ENCODE measurements around the gene PNPLA2.
A peak's percentile ranks its signal among the peaks of the same experiment; 100 is the strongest.

The PNPLA2 gene

DNA sequence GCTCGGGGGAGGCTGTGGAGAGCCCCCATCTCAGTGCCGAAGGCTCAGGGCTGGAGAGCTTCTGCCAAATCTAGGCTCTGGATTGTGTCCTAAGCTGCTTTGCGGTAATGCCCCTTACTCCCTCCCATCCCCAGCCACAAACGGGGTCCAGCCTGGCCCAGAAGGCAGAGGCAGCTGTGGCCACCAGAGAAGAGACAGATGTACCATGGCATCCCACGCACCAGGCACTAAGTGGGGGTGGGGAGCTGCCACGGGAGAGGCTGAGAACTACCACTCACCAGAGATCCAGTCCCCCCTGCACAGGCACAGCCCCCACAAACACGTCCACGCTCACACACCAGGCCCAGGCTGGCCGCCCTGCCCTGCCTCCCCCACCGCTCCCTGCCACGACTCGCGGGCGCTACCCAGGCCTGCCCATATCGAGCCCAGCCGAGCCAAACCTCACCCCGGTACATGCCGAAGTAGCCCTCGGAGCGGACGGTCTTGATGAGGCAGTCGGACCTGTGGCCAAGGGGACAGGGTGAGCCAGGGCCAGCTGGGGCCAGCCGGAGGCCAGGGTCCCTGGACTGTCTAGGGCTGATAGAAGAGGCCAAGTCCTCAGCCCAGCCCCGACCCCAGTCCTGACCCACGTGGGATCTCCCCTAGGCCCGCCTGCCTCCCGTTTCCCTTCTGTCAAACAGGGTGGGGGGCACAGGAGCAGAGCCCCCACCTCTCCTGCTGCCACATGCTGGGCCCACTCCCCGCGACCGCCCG is 24.5 kb upstream of the PNPLA2 start:
- no peak overlapping the region for H3K4me3 ChIP-seq (ENCODE audit: low read depth, low read length)
- POLR2A ChIA-PET: interaction anchor here (1.4 to 2.8 kb wide), 2 partner anchors 9 to 17 kb away, joined by 3 to 10 read pairs; partner anchors contain the start of gene GATD1
- DNase-seq (ENCODE audit: low read depth, low spot score): no peak
- CTCF ChIA-PET: interaction anchor here (2.4 kb wide), 1 partner anchor 10 kb away, joined by 13 read pairs; no protein-coding TSS in a partner anchor
- TF ChIP-seq, protein P1, sequence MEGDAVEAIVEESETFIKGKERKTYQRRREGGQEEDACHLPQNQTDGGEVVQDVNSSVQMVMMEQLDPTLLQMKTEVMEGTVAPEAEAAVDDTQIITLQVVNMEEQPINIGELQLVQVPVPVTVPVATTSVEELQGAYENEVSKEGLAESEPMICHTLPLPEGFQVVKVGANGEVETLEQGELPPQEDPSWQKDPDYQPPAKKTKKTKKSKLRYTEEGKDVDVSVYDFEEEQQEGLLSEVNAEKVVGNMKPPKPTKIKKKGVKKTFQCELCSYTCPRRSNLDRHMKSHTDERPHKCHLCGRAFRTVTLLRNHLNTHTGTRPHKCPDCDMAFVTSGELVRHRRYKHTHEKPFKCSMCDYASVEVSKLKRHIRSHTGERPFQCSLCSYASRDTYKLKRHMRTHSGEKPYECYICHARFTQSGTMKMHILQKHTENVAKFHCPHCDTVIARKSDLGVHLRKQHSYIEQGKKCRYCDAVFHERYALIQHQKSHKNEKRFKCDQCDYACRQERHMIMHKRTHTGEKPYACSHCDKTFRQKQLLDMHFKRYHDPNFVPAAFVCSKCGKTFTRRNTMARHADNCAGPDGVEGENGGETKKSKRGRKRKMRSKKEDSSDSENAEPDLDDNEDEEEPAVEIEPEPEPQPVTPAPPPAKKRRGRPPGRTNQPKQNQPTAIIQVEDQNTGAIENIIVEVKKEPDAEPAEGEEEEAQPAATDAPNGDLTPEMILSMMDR (IDR thresholded peaks at IDR 0.05; ENCODE audit: insufficient read depth, low read length, missing control alignments): no peak

DNA sequence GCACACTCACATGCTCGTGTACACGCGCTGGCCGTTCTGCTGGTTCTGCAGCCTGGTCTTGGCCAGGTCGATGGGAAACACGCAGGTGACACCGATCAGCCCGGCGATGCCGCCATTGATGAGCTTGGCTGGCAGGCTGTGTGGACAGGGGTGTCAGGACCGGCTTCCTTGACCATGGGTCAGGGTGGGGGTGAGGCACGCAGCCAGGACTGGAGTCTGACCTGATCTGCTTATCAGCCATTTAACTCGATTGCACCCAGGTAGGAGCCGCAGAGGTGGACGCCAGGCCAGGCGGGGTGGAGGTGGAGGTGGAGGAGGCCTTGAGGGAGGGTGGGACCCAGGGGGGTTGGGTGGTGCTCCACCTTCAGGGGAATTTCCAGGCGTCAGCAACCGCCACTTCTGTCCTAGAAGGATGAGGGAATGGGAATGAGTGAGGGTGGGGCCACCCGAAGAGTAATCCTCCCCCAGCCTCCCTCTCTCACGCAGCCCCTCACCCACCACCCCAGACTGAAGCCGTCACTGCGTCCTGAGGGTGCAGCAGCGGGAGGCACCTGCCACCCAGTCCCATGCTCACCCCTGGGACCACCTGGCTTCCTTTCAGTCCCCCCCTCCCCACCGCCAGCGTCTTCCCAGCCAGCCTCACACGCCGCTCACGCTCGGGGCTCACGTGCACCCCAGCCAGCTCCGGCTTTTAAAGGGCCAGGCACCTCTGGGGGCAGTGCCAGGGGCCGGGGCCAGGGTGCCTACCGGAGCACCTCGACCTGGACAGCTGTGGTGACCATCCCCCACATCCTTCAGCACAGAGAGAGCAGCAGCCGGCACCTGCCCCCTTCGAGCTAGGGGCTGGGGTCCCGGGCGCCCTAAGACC is 23.7 kb upstream of the PNPLA2 start:
- peak overlapping the region; percentile 81 for H3K4me3 ChIP-seq (ENCODE audit: low read depth, low read length)
- ChIA-PET POLR2A (interaction anchor here (1.2 to 2.8 kb wide), 5 partner anchors 9 to 24 kb away, joined by 4 to 11 read pairs (median 6); partner anchors contain the start of genes GATD1 and PNPLA2), CTCF (interaction anchor here (0.6 to 1.4 kb wide), 2 partner anchors 11 kb away, joined by 4 to 6 read pairs; no protein-coding TSS in a partner anchor)
- no peak for DNase-seq (ENCODE audit: low read depth, low spot score)
- TF ChIP-seq, protein P1 (IDR thresholded peaks at IDR 0.05; ENCODE audit: insufficient read depth, low read length, missing control alignments): no peak

DNA sequence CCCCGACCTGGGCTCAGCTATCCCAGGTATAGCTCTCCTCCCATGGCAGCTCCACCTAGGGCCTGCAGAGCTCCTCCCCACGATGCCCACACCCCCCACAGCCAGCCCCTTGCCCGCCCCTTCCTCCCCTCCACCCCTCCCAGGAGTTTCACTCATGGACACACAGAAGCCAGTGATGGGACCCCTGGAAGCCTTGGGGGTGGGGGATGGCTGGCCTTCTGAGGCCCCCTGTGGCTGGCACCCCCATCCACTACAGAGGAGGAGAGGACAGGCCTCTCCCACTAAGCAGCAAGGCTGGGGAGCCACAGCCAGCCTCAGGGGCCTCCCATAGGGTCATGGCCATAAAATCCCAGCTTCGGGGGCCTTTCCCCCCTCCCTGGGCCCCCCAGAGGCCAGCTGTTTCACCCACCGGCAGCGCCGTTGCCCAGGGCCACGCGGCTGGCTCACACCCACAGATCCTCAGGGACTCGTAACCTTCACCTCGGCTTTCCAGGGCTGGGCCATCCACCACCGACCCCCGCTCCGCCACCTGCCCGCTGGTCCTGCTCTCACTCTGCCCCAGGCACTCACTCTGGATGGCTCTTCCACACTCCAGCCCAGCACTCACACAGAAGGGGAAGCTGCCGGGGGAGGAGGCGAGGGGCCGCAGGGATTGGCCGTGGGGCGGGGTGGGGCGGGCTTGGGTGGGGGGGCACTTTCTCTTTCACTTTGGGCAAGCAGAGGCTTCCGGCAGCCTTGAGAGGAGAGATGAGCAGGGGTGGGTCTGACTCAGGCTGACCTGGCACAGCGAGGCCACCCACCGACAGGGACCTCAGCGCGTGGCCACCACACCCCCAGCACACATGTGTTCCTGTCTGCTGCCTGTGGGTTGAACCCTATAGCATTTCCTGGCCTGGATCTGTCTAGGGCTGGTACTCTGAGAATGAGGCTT is 22.8 kb upstream of the PNPLA2 start:
- ChIA-PET POLR2A (interaction anchor here (1.2 to 2.8 kb wide), 7 partner anchors 8 to 48 kb away, joined by 4 to 11 read pairs (median 6); partner anchors contain the start of genes GATD1, PNPLA2 and RPLP2), CTCF (interaction anchor here (1.1 to 1.4 kb wide), 2 partner anchors 12 to 34 kb away, joined by 3 to 6 read pairs; no protein-coding TSS in a partner anchor)
- TF ChIP-seq, protein P1 (IDR thresholded peaks at IDR 0.05; ENCODE audit: insufficient read depth, low read length, missing control alignments): no peak
- H3K4me3 ChIP-seq (ENCODE audit: low read depth, low read length): peak overlapping the region; percentile 81
- no peak for DNase-seq (ENCODE audit: low read depth, low spot score)

DNA sequence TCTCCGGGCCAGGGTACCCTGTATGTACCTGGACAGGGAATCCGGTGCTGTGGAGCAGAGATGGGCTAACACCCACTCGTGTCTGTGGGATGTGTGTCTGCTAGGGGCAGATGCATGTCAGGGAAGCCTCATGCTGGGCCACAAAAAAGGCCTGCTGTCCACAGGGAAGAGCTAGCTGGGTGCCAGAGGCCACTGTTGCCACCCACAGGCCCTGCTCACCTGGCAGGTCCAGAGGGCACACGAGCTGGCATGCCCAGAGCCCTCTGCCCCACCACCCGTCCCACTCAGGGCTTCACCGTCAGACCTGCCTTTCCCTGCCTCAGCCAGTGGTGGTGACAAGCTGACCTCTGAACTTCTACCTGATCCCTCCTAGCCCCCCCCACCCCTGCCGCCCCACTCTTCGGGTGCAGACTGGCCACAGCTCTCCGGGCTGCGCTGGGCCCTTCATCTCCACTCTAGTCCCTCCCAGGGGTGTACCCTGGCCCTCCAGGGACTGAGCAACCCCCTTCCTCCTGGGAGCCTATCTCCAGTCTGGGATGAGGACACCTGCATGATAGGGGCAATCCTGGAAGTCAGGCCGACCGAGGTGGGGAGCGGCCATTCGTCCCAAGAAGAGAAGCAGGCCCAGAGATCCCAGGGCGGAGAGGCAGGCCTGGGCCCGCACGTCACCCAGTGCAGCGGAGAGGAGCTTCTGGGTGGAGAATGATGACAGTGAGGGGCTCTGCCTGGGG is 22.0 kb upstream of the PNPLA2 start:
- CTCF ChIA-PET: interaction anchor here (0.9 to 1.5 kb wide), 6 partner anchors 9 to 35 kb away, joined by 3 to 6 read pairs (median 3); no protein-coding TSS in a partner anchor
- peak overlapping the region; percentile 81 for H3K4me3 ChIP-seq (ENCODE audit: low read depth, low read length)
- TF ChIP-seq, protein P1 (IDR thresholded peaks at IDR 0.05; ENCODE audit: insufficient read depth, low read length, missing control alignments): no peak
- POLR2A ChIA-PET: interaction anchor here (1.1 to 2.8 kb wide), 9 partner anchors 7 to 71 kb away, joined by 3 to 11 read pairs (median 6); partner anchors contain the start of genes GATD1, PNPLA2 and RPLP2
- no peak for DNase-seq (ENCODE audit: low read depth, low spot score)

Measured in AG04449 (cell line).